GM18499 (cell line): ENCODE measurements around the gene TOM1L2.
"Not testable (repeated sequence)": the region's sequence is repeated elsewhere in the genome, so short reads cannot be mapped to it uniquely, and the experiment has no call there.

Experiments
- ATAC-seq: cut with Tn5 transposase; IDR thresholded peaks from one replicate; pipeline ENCODE4 v1.9.1; 2021; ENCODE audit warnings: moderate number of reproducible peaks; ENCODE audit not compliant: insufficient read depth, unreplicated experiment

TOM1L2 gene

GRCh38 chr17:17972952-17973254 lies 703 bp upstream of the TOM1L2 start:
- no peak for ATAC-seq

GRCh38 chr17:17971431-17972125 lies 622 bp downstream of the TOM1L2 start:
- no peak for ATAC-seq

GRCh38 chr17:17970699-17971430 lies 1.3 kb downstream of the TOM1L2 start:
- no peak for ATAC-seq

GRCh38 chr17:17966399-17966798 lies 5.8 kb downstream of the TOM1L2 start:
- ATAC-seq: no peak

GRCh38 chr17:17965152-17965721 lies 7.0 kb downstream of the TOM1L2 start:
- no peak for ATAC-seq

GRCh38 chr17:17964710-17965109 lies 7.5 kb downstream of the TOM1L2 start:
- ATAC-seq: no peak

GRCh38 chr17:17963694-17964436 lies 8.3 kb downstream of the TOM1L2 start:
- ATAC-seq: no peak

- ATAC-seq: no peak
These were observed 9.1 kb downstream of the TOM1L2 start for GRCh38 chr17:17963066-17963465.

- ATAC-seq: no peak
These were observed 11.6 kb downstream of the TOM1L2 start for GRCh38 chr17:17960500-17961030.

GRCh38 chr17:17959520-17960361 lies 12.5 kb downstream of the TOM1L2 start:
- no peak for ATAC-seq

GRCh38 chr17:17958982-17959381 lies 13.2 kb downstream of the TOM1L2 start:
- no peak for ATAC-seq

GRCh38 chr17:17957584-17957916 lies 14.7 kb downstream of the TOM1L2 start:
- no peak for ATAC-seq

GRCh38 chr17:17955790-17956341 lies 16.3 kb downstream of the TOM1L2 start:
- not testable (repeated sequence) for ATAC-seq

- no peak for ATAC-seq
These were observed 18.1 kb downstream of the TOM1L2 start for GRCh38 chr17:17954079-17954478.

- no peak for ATAC-seq
These were observed 19.5 kb downstream of the TOM1L2 start for GRCh38 chr17:17952691-17953090.

GRCh38 chr17:17951524-17951923 lies 20.7 kb downstream of the TOM1L2 start:
- no peak for ATAC-seq

- ATAC-seq: no peak
These were observed 21.4 kb downstream of the TOM1L2 start for GRCh38 chr17:17950806-17951205.

- ATAC-seq: no peak
These were observed 21.9 kb downstream of the TOM1L2 start for GRCh38 chr17:17950347-17950746.

GRCh38 chr17:17947966-17948365 lies 24.2 kb downstream of the TOM1L2 start:
- no peak for ATAC-seq

GRCh38 chr17:17947309-17947708 lies 24.9 kb downstream of the TOM1L2 start:
- ATAC-seq: no peak
